ENCODE data around the gene FLRT1. TPM values are rescaled to one million over a fixed set of nuclear protein-coding genes. Genes with fewer than 3 reads are reported as not detected.

FLRT1 gene
- total RNA-seq, 1 donor from 2014 or later = not detected

DNA sequence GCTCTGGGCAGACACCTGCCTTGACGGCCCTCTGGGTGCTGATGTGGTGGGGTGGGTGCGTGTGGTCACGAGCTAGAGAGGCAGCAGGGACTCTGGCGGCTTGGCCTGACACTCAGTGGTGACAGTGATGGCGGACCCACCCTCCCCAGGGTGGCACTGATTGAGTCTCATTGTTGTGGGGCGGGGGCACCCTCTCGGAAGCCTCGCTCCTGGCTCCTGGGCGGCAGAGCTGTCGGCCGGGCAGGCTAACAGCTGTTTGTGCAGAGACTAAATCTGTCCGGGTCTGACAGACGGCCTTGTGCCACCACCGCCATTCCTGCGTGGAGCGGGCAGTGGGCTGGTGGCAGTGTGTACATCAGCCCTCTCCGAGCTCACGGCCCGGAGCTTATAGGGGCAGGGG, 15.6 kb downstream of the FLRT1 start:
- Mint-ChIP-seq H3K4me3 (ENCODE audit: unreplicated experiment) (no peak overlapping the region), H3K9me3 (ENCODE audit: unreplicated experiment) (no peaks in the 10 kb centered on the region), H3K4me1 (ENCODE audit: unreplicated experiment) (peaks cover 3% of the 10 kb centered on the region), H3K27me3 (ENCODE audit: unreplicated experiment) (peaks cover 1% of the 10 kb centered on the region), H3K36me3 (ENCODE audit: low read depth, unreplicated experiment) (no peaks in the 10 kb centered on the region), H3K27ac (ENCODE audit: unreplicated experiment) (no peak overlapping the region)
- TF ChIP-seq, protein P1, sequence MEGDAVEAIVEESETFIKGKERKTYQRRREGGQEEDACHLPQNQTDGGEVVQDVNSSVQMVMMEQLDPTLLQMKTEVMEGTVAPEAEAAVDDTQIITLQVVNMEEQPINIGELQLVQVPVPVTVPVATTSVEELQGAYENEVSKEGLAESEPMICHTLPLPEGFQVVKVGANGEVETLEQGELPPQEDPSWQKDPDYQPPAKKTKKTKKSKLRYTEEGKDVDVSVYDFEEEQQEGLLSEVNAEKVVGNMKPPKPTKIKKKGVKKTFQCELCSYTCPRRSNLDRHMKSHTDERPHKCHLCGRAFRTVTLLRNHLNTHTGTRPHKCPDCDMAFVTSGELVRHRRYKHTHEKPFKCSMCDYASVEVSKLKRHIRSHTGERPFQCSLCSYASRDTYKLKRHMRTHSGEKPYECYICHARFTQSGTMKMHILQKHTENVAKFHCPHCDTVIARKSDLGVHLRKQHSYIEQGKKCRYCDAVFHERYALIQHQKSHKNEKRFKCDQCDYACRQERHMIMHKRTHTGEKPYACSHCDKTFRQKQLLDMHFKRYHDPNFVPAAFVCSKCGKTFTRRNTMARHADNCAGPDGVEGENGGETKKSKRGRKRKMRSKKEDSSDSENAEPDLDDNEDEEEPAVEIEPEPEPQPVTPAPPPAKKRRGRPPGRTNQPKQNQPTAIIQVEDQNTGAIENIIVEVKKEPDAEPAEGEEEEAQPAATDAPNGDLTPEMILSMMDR (IDR thresholded peaks at IDR 0.05; ENCODE audit: unreplicated experiment) = no peak
- DNase-seq (ENCODE audit: low spot score) = no peak

DNA sequence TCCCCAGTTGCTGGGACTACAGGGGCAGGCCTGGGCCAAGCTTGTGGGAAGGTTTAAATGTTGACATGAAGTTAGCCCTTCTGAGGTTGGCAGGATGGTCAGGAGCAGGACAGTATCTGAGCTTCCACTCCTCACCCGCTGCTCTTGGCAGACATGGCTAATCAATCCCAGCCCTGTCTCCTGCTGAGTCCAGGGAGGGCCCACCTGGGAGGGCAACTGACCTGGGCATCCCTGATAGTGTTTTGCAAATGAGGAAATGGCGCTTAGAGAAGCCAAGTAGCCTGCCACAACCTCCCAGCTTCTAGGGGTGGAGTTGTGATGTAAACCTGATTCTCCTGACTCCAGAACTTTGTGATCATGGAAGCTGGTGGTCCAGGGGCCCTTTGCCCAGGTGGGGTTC, 16.7 kb downstream of the FLRT1 start:
- peaks cover 3% of the 10 kb centered on the region for H3K4me1 Mint-ChIP-seq (ENCODE audit: unreplicated experiment)
- peaks cover 1% of the 10 kb centered on the region for H3K27me3 Mint-ChIP-seq (ENCODE audit: unreplicated experiment)
- DNase-seq (ENCODE audit: low spot score) = no peak
- H3K9me3 Mint-ChIP-seq (ENCODE audit: unreplicated experiment) = no peaks in the 10 kb centered on the region
- TF ChIP-seq, protein P1 (IDR thresholded peaks at IDR 0.05; ENCODE audit: unreplicated experiment) = no peak
- no peak overlapping the region for H3K27ac Mint-ChIP-seq (ENCODE audit: unreplicated experiment)
- no peaks in the 10 kb centered on the region for H3K36me3 Mint-ChIP-seq (ENCODE audit: low read depth, unreplicated experiment)
- no peak overlapping the region for H3K4me3 Mint-ChIP-seq (ENCODE audit: unreplicated experiment)

DNA sequence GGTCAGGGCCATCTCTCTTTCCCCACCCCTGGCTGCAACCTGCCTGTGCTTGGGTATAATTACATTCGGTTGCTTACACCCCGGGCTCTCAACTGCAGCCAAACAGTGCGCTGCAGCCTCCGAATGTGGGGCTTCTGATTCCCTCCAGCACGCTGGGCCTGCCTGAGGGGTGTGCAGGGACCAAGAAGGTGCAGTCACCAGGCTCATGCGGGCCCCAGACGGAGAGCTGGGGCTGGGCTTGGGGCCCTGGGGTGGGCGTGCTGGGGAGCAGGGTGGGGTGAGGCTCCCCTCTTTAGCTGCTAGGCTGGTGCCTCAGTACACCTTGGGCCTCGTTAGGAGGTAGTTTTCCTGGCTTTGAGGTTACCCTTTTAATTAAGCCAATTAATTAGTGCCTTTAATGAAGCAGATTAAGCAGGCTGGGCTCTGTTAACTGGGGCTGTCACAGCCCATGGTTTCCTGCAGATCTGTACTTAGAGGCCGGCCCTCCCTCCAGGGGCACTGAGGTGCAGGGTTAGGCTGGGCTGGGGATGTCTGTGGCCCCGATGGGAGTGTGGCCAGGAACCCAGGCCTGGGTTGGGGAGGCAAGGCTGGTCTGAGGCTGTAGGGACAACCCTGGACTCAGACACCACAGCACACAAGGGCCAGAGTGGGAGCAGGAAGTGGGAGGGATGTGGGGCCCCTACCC, 17.3 kb downstream of the FLRT1 start:
- Mint-ChIP-seq H3K9me3 (ENCODE audit: unreplicated experiment) (no peaks in the 10 kb centered on the region), H3K4me1 (ENCODE audit: unreplicated experiment) (peaks cover 3% of the 10 kb centered on the region), H3K27me3 (ENCODE audit: unreplicated experiment) (peaks cover 1% of the 10 kb centered on the region), H3K36me3 (ENCODE audit: low read depth, unreplicated experiment) (no peaks in the 10 kb centered on the region), H3K4me3 (ENCODE audit: unreplicated experiment) (no peak overlapping the region), H3K27ac (ENCODE audit: unreplicated experiment) (no peak overlapping the region)
- TF ChIP-seq, protein P1 (IDR thresholded peaks at IDR 0.05; ENCODE audit: unreplicated experiment) = no peak
- DNase-seq (ENCODE audit: low spot score) = no peak

- TF ChIP-seq, protein P1 (IDR thresholded peaks at IDR 0.05; ENCODE audit: unreplicated experiment) = no peak
- Mint-ChIP-seq H3K9me3 (ENCODE audit: unreplicated experiment) (no peaks in the 10 kb centered on the region), H3K27ac (ENCODE audit: unreplicated experiment) (no peak overlapping the region), H3K4me3 (ENCODE audit: unreplicated experiment) (no peak overlapping the region), H3K36me3 (ENCODE audit: low read depth, unreplicated experiment) (no peaks in the 10 kb centered on the region), H3K4me1 (ENCODE audit: unreplicated experiment) (peaks cover 3% of the 10 kb centered on the region), H3K27me3 (ENCODE audit: unreplicated experiment) (peaks cover 1% of the 10 kb centered on the region)
- no peak for DNase-seq (ENCODE audit: low spot score)
These were observed 18.0 kb downstream of the FLRT1 start for GRCh38 chr11:64053699-64054098.

GRCh38 chr11:64055077-64055476, 19.3 kb downstream of the FLRT1 start:
- Mint-ChIP-seq H3K4me3 (ENCODE audit: unreplicated experiment) (no peak overlapping the region), H3K36me3 (ENCODE audit: low read depth, unreplicated experiment) (no peaks in the 10 kb centered on the region), H3K27ac (ENCODE audit: unreplicated experiment) (no peak overlapping the region), H3K27me3 (ENCODE audit: unreplicated experiment) (peaks cover 1% of the 10 kb centered on the region), H3K9me3 (ENCODE audit: unreplicated experiment) (no peaks in the 10 kb centered on the region), H3K4me1 (ENCODE audit: unreplicated experiment) (peaks cover 3% of the 10 kb centered on the region)
- DNase-seq (ENCODE audit: low spot score) = no peak
- TF ChIP-seq, protein P1 (IDR thresholded peaks at IDR 0.05; ENCODE audit: unreplicated experiment) = no peak
